Astrocyte (in vitro differentiated cells and primary cell): ENCODE results near the gene ERV3-1. TPM values are rescaled to one million over a fixed set of nuclear protein-coding genes. Genes with fewer than 3 reads are reported as not detected.
"Not testable (repeated sequence)": the region's sequence is repeated elsewhere in the genome, so short reads cannot be mapped to it uniquely, and the experiment has no call there.

Experiments
- DNase-seq: peaks from one replicate; pipeline ENCODE4 v3.0.0-alpha.2; 2010; ENCODE audit warnings: low read depth
- FAIRE-seq: peaks from 2 replicates; lab custom pipeline; 2011; peaks lifted over from hg19 to GRCh38; lab: Jason Lieb, UNC
- H2AFZ ChIP-seq: 2 replicates; pipeline ENCODE4 v1.6.0; 2012; ENCODE audit warnings: low read depth, low read length, inconsistent platforms
- H3K27ac ChIP-seq: 2 replicates; pipeline ENCODE4 v1.5.1; 2011; ENCODE audit warnings: low read depth, low read length, inconsistent platforms
- H3K27me3 ChIP-seq: 2 replicates; pipeline ENCODE4 v1.6.0; 2011; ENCODE audit warnings: low read length, inconsistent platforms; ENCODE audit not compliant: insufficient read depth
- H3K36me3 ChIP-seq: 2 replicates; pipeline ENCODE4 v1.5.1; 2011; ENCODE audit warnings: low read length, inconsistent platforms; ENCODE audit not compliant: insufficient read depth
- H3K4me1 ChIP-seq: 2 replicates; pipeline ENCODE4 v1.5.1; 2011; ENCODE audit warnings: low read length, inconsistent platforms; ENCODE audit not compliant: insufficient read depth
- H3K4me2 ChIP-seq: 2 replicates; pipeline ENCODE4 v1.6.0; 2012; ENCODE audit warnings: low read length, inconsistent platforms
- H3K4me3 ChIP-seq: 2 replicates; pipeline ENCODE4 v1.5.1; 2011; ENCODE audit warnings: low read depth, mild to moderate bottlenecking, low read length, inconsistent platforms; ENCODE audit not compliant: insufficient read depth
- H3K79me2 ChIP-seq: 2 replicates; pipeline ENCODE4 v1.6.0; 2012; ENCODE audit warnings: mild to moderate bottlenecking, low read length, inconsistent platforms; ENCODE audit not compliant: insufficient read depth
- H3K9ac ChIP-seq: 2 replicates; pipeline ENCODE4 v1.6.0; 2012; ENCODE audit warnings: mild to moderate bottlenecking, low read length, inconsistent platforms
- H3K9me3 ChIP-seq: 2 replicates; pipeline ENCODE4 v1.5.1; 2012; ENCODE audit warnings: low read depth, mild to moderate bottlenecking, low read length, inconsistent platforms; ENCODE audit not compliant: insufficient read depth
- H4K20me1 ChIP-seq: 2 replicates; pipeline ENCODE4 v1.6.0; 2012; ENCODE audit warnings: low read length, inconsistent platforms; ENCODE audit not compliant: insufficient read depth
- H3K27ac Mint-ChIP-seq: one replicate; pipeline ENCODE4 v1.8.0; 2021; ENCODE audit warnings: mild to moderate bottlenecking, mixed read lengths; ENCODE audit not compliant: unreplicated experiment
- H3K27me3 Mint-ChIP-seq: one replicate; pipeline ENCODE4 v1.8.0; 2021; ENCODE audit warnings: low read depth, mixed read lengths; ENCODE audit not compliant: unreplicated experiment
- H3K36me3 Mint-ChIP-seq: one replicate; pipeline ENCODE4 v1.8.0; 2021; ENCODE audit warnings: low read depth, mixed read lengths; ENCODE audit not compliant: unreplicated experiment
- H3K4me1 Mint-ChIP-seq: one replicate; pipeline ENCODE4 v1.8.0; 2021; ENCODE audit warnings: low read depth, mixed read lengths; ENCODE audit not compliant: unreplicated experiment
- H3K4me3 Mint-ChIP-seq: one replicate; pipeline ENCODE4 v1.8.0; 2021; ENCODE audit warnings: mild to moderate bottlenecking, moderate library complexity, mixed read lengths; ENCODE audit not compliant: unreplicated experiment
- H3K9me3 Mint-ChIP-seq: one replicate; pipeline ENCODE4 v1.8.0; 2021; ENCODE audit warnings: mild to moderate bottlenecking, mixed read lengths; ENCODE audit not compliant: unreplicated experiment
- EZH2 ChIP-seq: IDR thresholded peaks from 2 replicates; pipeline ENCODE4 v1.6.1; 2012; ENCODE audit warnings: mild to moderate bottlenecking, low read length, inconsistent platforms; ENCODE audit not compliant: insufficient read depth
- total RNA-seq: library from RNA; stranded (reverse); gene quantifications from 2 replicates; pipeline ENCODE4 v1.2.1, GENCODE V29; 2021
- TF ChIP-seq, protein P1 (sequence below): IDR thresholded peaks from 2 replicates; pipeline ENCODE4 v1.5.1; 2011; ENCODE audit warnings: low read depth, mild to moderate bottlenecking, inconsistent platforms, low read length, moderate library complexity; ENCODE audit not compliant: insufficient read depth

The ERV3-1 gene
- total RNA-seq, 1 donor from 2014 or later, result 20.2 TPM

DNA sequence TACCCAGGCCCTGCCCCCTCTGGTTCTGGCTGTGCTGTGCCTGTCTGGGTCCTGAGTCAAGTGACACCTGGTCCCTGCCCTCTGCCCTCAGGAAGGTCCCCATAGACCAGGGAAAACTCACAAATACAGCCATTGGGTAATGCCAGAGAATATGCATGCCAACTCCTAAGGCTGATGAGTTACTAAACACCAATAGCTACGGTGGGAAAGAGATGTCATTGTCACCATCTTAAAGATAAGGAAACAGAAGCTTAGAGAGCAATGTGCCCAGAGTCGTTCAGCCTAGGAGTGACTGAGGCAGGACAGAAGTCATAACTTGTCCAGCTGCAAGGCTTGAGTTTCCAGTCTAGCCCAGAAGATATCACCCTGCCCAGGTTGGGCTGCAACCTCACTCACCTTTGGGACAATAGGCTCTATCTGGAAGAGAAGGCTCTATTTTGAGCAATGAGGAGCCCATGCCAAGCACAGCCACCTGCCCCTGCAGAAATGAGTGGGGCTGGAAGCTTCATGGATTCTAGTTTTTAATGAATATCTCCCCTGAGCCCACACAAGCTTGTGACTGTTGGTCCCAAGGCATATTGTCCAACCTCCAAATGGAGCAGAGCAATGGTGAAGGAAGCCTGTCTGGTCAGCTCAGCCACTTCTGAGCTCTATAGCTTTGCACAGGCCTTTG, 60.8 kb downstream of the ERV3-1 start:
- Mint-ChIP-seq H3K4me1 (peaks cover 3% of the 10 kb centered on the region), H3K4me3 (no peak overlapping the region), H3K27ac (no peak overlapping the region), H3K27me3 (peaks cover 51% of the 10 kb centered on the region), H3K9me3 (peaks cover 6% of the 10 kb centered on the region), H3K36me3 (no peaks in the 10 kb centered on the region)
- no peak overlapping the region for H3K4me2 ChIP-seq
- no peak overlapping the region for H3K9ac ChIP-seq
- no peaks in the 10 kb centered on the region for H3K79me2 ChIP-seq
- FAIRE-seq (no peak), DNase-seq (no peak)
- no peaks in the 10 kb centered on the region for H4K20me1 ChIP-seq
- TF ChIP-seq EZH2, result no peak
- TF ChIP-seq, protein P1, sequence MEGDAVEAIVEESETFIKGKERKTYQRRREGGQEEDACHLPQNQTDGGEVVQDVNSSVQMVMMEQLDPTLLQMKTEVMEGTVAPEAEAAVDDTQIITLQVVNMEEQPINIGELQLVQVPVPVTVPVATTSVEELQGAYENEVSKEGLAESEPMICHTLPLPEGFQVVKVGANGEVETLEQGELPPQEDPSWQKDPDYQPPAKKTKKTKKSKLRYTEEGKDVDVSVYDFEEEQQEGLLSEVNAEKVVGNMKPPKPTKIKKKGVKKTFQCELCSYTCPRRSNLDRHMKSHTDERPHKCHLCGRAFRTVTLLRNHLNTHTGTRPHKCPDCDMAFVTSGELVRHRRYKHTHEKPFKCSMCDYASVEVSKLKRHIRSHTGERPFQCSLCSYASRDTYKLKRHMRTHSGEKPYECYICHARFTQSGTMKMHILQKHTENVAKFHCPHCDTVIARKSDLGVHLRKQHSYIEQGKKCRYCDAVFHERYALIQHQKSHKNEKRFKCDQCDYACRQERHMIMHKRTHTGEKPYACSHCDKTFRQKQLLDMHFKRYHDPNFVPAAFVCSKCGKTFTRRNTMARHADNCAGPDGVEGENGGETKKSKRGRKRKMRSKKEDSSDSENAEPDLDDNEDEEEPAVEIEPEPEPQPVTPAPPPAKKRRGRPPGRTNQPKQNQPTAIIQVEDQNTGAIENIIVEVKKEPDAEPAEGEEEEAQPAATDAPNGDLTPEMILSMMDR, result no peak
- H3K27ac ChIP-seq, result no peak overlapping the region
- no peak overlapping the region for H2AFZ ChIP-seq
- H3K4me3 ChIP-seq, result no peak overlapping the region
- H3K27me3 ChIP-seq, result peaks cover 9% of the 10 kb centered on the region
- peaks cover 5% of the 10 kb centered on the region for H3K9me3 ChIP-seq
- no peaks in the 10 kb centered on the region for H3K36me3 ChIP-seq
- no peaks in the 10 kb centered on the region for H3K4me1 ChIP-seq

DNA sequence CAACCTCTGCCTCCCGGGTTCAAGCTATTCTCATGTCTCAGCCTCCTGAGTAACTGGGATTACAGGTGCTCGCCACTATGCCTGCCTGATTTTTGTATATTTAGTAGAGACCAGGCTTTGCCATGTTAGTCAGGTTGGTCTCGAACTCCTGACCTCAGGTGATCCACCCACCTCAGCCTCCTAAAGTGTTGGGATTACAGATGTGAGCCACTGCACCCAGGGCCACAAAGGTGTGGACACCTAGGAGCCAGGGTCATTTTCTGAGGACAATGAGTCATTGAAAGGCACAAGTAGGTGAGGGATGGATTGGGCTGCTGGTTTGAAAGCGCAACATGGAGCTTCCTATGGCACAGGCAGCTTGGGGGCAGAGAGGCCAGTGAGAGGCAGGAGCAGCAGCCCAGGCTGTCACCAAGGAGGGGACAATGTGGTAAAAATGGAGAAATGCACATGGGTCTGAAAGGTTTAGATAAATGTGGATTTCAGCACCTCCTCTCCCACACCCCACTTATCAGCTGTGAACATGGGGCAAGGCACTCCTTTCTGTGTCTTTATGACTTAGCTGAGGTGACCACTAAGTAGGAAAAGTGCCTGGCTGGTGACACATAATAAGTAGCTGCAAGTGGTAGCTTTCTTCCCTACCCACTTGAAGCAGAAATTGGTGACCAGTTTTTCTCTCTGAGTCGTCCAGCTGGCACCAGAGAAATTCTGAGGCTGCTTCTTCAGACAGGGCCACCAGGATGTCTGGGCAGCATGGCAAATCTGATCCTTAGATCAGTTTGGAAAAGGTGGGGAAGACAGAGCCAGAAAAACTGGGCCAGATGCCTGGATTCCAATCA, 61.6 kb downstream of the ERV3-1 start:
- FAIRE-seq, H3K36me3 ChIP-seq, H4K20me1 ChIP-seq, DNase-seq, H3K79me2 ChIP-seq, H3K9me3 ChIP-seq, H3K4me3 Mint-ChIP-seq, H3K4me1 Mint-ChIP-seq, H3K9me3 Mint-ChIP-seq, H3K36me3 Mint-ChIP-seq, H2AFZ ChIP-seq, H3K4me1 ChIP-seq, H3K27ac ChIP-seq, H3K4me2 ChIP-seq, H3K9ac ChIP-seq, H3K27me3 ChIP-seq, H3K4me3 ChIP-seq, H3K27ac Mint-ChIP-seq: not testable (repeated sequence)
- peaks cover 44% of the 10 kb centered on the region for H3K27me3 Mint-ChIP-seq

Other genes with a start within 250 kb of the ERV3-1 start
- 3.5 and 5.7 TPM in 2 replicates for gene ZNF138, start 212.3 kb downstream of the ERV3-1 start, total RNA-seq
- gene ZNF273, start 103.4 kb downstream of the ERV3-1 start, total RNA-seq, result 3.5 and 5.0 TPM in 2 replicates
- gene ZNF117, start 15.7 kb downstream of the ERV3-1 start, total RNA-seq, result 6.7 and 10.2 TPM in 2 replicates